Measurements from ENCODE around the gene OVCH2.

DNA sequence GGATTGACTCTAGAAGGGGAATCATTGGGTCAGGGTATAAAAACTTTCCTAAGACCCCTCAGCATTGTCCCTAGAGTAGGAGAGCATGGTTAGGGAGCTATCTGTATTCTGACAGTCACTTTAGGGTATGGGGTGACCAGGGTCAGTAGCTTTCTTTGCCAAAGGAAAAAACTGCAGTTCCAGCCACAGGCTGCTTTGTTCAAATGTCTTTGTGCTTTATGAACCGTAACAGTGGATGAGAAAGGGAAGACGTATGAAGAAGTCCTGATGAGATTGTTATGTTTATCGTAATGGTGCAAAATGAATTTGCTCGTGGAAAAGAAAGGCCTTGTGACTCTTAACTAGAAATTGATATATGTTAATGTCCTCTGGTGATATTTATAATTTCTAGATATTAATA lies 63.0 kb downstream of the OVCH2 start:
- TF ChIP-seq, protein P1, sequence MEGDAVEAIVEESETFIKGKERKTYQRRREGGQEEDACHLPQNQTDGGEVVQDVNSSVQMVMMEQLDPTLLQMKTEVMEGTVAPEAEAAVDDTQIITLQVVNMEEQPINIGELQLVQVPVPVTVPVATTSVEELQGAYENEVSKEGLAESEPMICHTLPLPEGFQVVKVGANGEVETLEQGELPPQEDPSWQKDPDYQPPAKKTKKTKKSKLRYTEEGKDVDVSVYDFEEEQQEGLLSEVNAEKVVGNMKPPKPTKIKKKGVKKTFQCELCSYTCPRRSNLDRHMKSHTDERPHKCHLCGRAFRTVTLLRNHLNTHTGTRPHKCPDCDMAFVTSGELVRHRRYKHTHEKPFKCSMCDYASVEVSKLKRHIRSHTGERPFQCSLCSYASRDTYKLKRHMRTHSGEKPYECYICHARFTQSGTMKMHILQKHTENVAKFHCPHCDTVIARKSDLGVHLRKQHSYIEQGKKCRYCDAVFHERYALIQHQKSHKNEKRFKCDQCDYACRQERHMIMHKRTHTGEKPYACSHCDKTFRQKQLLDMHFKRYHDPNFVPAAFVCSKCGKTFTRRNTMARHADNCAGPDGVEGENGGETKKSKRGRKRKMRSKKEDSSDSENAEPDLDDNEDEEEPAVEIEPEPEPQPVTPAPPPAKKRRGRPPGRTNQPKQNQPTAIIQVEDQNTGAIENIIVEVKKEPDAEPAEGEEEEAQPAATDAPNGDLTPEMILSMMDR (IDR thresholded peaks at IDR 0.05; ENCODE audit: borderline replicate concordance, extremely low read depth, low read length, poor library complexity, severe bottlenecking) = no peak
- no peak for TF ChIP-seq EZH2 (IDR thresholded peaks at IDR 0.05; ENCODE audit: borderline replicate concordance, low read depth, low read length, severe bottlenecking)

All from DND-41 (cell line).